Activated CD8-positive, alpha-beta memory T cell treated with anti-CD3 and anti-CD28 coated beads, Interleukin-2, amount 50 U/mL, for 24 hours (primary cell): ENCODE data around the gene MMP20.

Experiments used
- DNase-seq: peaks from one replicate; pipeline ENCODE4 v3.0.0-alpha.2; 2020; ENCODE audit errors: extremely low read depth

Gene MMP20

GRCh38 chr11:102622258-102622657, 2.9 kb downstream of the MMP20 start:
- DNase-seq, result no peak

GRCh38 chr11:102620818-102621561, 4.1 kb downstream of the MMP20 start:
- DNase-seq, result no peak

DNA sequence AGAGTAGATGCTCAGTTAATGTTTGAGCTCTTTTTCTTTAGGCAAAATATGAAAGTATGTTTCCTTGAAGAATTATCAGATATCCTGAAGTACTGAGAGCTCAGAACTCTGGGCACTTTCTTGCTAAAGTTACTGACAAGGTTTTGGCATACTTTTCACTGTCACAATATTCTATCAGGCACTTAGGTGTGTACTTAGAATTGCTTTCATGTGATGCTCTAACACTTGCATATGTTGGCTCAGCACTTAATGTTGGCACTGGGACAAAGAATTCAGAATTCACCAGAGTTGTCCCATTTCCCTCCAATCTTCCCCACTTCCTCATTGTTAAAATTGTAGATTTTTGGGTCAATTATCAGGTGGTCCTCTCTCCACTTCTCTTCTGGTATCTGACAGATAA, 5.0 kb downstream of the MMP20 start:
- DNase-seq, result no peak

GRCh38 chr11:102617466-102618008, 7.6 kb downstream of the MMP20 start:
- DNase-seq, result no peak

DNA sequence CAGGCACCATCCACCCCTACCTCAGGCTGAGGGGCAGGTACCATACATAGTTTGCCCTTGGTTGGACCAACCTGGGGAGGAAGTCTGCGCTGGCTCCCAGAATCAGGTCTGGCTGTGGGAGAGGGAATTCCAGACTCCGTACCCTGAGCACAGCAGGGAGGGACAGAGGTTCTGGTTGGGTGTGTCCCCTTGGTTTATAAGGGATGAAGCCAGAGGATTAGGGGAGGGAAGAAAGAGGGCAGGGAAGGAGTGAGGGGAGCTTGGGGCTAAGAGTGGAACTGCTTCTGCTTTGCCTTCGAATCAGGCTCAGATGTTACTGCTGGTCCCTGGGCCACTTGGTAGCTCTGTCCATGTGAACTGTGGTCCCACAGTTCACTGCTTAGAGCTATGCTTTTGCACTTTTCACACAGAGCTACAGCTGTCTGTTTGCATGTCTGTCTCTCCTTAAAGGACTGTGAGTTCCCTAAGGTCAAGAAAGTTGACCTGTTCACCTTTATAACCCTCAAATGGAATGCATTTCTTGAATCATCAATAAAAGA, 9.2 kb downstream of the MMP20 start:
- DNase-seq, result no peak

DNA sequence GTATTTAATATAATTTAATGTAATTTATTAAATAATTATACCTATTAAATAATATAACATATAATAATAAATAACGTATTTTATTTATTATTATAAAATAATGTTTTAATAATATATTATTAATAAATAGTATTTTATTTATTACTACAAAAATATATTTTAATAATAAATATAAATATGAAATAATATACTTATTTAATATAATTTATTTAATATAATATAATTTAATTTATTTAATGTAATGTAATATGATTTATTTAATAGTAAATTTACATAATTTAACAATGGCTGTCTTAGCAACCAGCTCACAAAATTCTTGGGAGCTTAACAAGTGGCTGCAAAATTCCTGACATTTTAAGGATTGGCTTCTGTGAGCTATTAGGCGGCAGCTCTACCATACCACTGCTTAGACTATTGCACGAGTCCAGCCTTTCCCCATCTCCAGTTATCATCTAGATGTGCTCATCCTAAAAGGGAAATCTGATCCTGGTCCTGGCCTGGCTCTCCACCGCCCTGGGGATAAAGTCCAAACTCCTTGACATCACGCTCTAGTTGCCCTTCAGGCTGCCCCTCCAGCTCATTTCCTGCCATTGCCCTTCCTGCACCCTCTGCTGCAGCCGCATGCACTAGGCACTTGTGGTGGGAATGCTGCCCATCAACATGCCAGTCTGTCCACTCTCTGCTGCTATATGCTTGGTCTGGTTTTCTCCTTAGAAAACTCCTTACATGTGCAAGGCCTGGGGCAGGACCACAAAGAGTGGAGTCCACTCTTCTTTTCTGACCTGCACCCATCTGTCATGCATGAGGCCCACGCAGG, 9.8 kb downstream of the MMP20 start:
- no peak for DNase-seq

GRCh38 chr11:102614485-102614884, 10.6 kb downstream of the MMP20 start:
- no peak for DNase-seq

- no peak for DNase-seq
Measured at GRCh38 chr11:102614031-102614430, 11.1 kb downstream of the MMP20 start.

GRCh38 chr11:102613450-102613849, 11.7 kb downstream of the MMP20 start:
- DNase-seq, result no peak

DNA sequence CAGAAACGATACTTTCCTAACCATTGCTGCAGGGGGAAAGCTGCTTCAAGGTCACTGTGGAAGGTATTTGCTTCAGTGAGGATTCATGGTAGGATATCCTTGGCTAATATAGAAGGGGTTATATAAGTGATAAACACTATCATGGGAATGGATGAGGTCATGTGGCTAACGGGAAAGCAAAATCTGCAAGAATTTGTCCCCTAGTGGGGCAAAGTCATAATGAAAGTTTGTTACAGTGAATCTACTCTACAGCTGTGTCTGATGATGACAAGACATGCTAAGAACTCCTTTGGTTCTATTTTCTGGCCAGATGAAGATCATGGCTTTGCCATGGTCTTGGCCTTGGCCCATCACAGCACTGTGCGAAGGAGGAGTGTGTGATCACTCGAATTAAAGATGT, 13.8 kb downstream of the MMP20 start:
- DNase-seq, result no peak

- no peak for DNase-seq
Measured at GRCh38 chr11:102610200-102610599, 14.9 kb downstream of the MMP20 start.

DNA sequence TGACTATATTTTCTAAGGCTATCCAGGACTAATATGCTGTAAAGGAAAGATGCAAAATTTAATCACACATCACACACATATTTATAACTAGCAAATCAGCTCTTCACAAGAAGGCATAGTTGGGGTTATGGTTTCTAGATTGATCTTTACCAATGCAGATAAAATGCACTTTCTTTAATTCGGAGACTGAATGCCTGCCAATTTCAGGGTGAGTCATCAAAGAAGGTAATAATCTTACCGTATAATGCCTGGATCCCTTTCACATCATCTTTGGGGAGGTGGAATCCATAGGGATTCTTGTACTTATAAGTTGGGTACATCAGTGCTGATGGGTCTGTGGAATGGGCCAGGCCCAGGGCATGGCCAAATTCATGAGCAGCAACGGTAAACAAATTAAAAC, 16.4 kb downstream of the MMP20 start:
- DNase-seq, result no peak

DNA sequence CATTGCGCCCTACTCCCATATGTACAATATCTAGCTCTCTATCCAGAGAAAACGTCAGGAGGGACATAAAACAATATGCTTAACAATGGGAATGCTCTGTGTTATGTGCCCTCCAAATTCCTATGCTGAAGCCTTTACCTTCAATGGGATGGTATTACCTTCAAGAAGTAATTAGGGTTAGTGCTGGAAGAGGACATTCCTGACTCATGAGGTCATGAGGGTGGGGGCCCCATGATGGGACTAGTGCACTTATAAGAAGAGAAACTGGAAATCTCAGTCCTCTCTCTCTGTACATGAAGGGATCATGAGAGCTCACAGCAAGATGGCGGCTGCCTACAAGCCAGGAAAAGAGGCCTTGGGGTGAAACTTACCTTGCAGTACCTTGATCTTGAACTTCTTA, 20.3 kb downstream of the MMP20 start:
- DNase-seq, result no peak

DNA sequence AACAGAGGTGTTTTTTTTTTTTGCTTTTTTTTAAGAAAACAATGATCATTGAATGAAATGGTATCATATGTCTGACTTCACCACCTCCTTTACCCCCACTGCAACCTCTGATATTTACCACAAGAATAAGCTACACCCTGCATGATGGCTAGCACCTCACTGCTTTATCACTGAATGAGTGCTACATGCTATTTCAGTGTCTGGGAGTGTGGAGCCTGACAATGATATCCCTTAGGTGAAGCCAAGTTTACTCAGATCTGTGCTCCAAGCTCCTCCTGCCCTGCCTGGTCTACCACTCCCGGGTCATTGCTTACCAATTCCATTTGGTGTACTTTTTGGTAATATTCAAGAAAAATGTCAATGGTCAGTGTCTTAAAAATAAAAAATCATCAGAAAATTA, 21.1 kb downstream of the MMP20 start:
- DNase-seq, result no peak

- DNase-seq, result no peak
Measured at GRCh38 chr11:102603576-102603975, 21.6 kb downstream of the MMP20 start.

GRCh38 chr11:102603091-102603490, 22.0 kb downstream of the MMP20 start:
- DNase-seq, result no peak

GRCh38 chr11:102600666-102601065, 24.5 kb downstream of the MMP20 start:
- DNase-seq, result no peak

DNA sequence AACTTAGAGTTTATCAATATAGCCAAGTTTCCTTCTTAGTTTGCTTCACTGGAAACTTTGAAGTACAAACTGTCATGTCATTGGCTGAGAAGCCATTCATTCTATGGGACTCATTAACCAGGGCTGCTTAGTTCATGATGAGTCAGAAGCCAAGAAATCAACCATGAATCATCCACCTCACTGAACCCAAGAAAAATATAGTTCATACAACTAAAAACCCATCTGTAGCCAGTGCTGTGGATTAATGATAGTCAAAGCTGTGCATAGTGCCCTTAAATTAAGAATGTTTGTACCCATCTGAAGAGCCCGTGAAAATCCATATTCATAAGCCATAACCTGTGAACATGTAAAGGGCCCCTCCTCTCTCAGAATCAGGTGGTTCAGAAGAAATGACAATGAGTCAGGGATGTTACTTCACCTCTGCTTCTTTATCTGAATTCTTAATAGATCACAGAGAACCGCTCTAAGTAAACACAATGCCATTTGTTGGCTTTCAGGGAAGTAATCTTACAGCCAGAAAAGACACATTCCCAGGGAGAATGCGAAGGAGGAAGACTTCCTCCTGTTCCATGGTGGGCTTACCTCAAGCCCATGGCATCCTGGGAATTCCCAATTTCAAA, 25.4 kb downstream of the MMP20 start:
- DNase-seq, result no peak

- DNase-seq, result no peak
Measured at GRCh38 chr11:102598272-102598671, 26.9 kb downstream of the MMP20 start.

GRCh38 chr11:102596578-102596977, 28.6 kb downstream of the MMP20 start:
- DNase-seq, result no peak

DNA sequence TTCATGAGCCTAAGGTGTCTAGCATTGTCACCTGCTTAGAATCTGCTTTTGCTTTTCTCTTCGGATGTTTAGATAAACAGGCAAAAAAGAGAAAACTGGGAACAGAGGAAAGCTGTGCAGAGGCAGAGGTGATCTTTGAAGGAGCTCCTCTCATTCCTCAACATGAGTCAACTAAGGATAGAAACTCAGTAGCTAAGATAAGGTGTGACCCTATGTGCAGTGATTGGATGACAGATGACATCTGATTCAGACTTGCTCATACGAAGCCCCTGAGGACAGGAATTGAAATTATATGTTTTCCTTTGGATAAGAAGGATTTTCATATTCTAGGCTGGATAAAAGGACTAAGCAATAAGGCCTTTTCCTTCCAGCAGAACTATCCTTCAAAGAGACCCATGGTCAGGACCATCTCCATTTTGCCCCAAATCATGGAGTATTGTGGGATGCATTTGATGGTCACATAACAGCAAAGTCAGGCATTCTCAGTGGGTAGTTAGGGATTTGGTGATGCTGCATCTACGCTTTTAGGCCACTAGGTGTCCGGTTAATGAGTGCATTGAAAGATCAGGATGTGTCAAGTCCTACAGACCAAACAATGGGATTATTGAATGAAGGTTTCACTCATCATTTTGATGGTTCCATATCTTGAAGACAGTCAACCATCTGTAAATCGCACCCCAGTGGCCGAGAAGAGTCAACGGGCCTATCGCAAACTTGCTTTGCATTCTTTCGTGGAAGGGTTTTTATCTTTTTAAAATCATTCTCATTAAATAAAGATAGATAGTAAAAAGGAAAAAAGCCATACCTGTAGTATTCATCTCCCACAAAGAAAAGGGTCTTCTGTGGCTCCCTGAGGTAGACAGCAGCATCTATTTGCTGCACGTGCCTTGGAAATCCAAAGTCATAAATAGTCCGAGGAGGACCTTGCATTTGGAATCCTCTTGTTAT, 32.2 kb downstream of the MMP20 start:
- no peak for DNase-seq
